Stimulated activated CD8-positive, alpha-beta memory T cell treated with anti-CD3 and anti-CD28 coated beads, Interleukin-15, amount 100 ng/mL, for 4 hours (primary cell): ENCODE data around the gene CD84.
A peak's percentile ranks its signal among the peaks of the same experiment; 100 is the strongest.

Experiments
- DNase-seq, 2 donors: peaks; one replicate each; pipeline ENCODE4 v3.0.0-alpha.2; 2020; ENCODE audit warnings: low read depth in 2 of 2

Gene CD84

GRCh38 chr1:160579216-160579701 lies at the start of gene CD84:
Gene CD84, minus strand, starts transcription at chr1:160579496. Its CDS starts 59 bp downstream, at chr1:160579437.
- no peak for DNase-seq

GRCh38 chr1:160628799-160629263 lies 49.5 kb upstream of the CD84 start:
- no peak for DNase-seq

- peak in 1 of 2 donors; percentile 57 for DNase-seq
Measured at GRCh38 chr1:160627677-160628289, 48.5 kb upstream of the CD84 start.

GRCh38 chr1:160626509-160627342 lies 47.4 kb upstream of the CD84 start:
- no peak for DNase-seq

- DNase-seq, result peak; percentile 40 to 51
Measured at GRCh38 chr1:160625725-160626498, 46.6 kb upstream of the CD84 start.

- no peak for DNase-seq
Measured at GRCh38 chr1:160625321-160625720, 46.0 kb upstream of the CD84 start.

GRCh38 chr1:160624464-160624863 lies 45.2 kb upstream of the CD84 start:
- no peak for DNase-seq

- DNase-seq, result no peak
Measured at GRCh38 chr1:160623862-160624261, 44.6 kb upstream of the CD84 start.

GRCh38 chr1:160623227-160623633 lies 43.9 kb upstream of the CD84 start:
- DNase-seq, result no peak

GRCh38 chr1:160622501-160623226 lies 43.4 kb upstream of the CD84 start:
- DNase-seq, result no peak

GRCh38 chr1:160621633-160622413 lies 42.5 kb upstream of the CD84 start:
- no peak for DNase-seq

GRCh38 chr1:160620942-160621632 lies 41.8 kb upstream of the CD84 start:
- DNase-seq, result no peak

- no peak for DNase-seq
Measured at GRCh38 chr1:160619742-160620277, 40.5 kb upstream of the CD84 start.

- DNase-seq, result no peak
Measured at GRCh38 chr1:160618763-160619274, 39.5 kb upstream of the CD84 start.

- DNase-seq, result no peak
Measured at GRCh38 chr1:160618327-160618726, 39.0 kb upstream of the CD84 start.

GRCh38 chr1:160615660-160616059 lies 36.4 kb upstream of the CD84 start:
- DNase-seq, result no peak

GRCh38 chr1:160614410-160614809 lies 35.1 kb upstream of the CD84 start:
- no peak for DNase-seq

- DNase-seq, result no peak
Measured at GRCh38 chr1:160612613-160613218, 33.4 kb upstream of the CD84 start.

- no peak for DNase-seq
Measured at GRCh38 chr1:160610569-160611242, 31.4 kb upstream of the CD84 start.
